Activated CD8-positive, alpha-beta T cell treated with anti-CD3 and anti-CD28 coated beads for 36 hours (primary cell): ENCODE data around the gene AFAP1L2. TPM values are rescaled to one million over a fixed set of nuclear protein-coding genes. Genes with fewer than 3 reads are reported as not detected.

Source experiments
- ATAC-seq: fragments of 200-7000 bp; cut with Tn5 transposase; one replicate; pipeline ENCODE4 v1.10.0; 2021; ENCODE audit warnings: mild to moderate bottlenecking, moderate library complexity
- CTCF ChIA-PET: fragments of 350-600 bp; sonication (Branson Sonifier 250); formaldehyde crosslinking; loops from one replicate; lab custom pipeline; 2021; ENCODE audit warnings: antibody characterized with exemption; lab: Charles Lee
- POLR2A ChIA-PET: fragments of 350-600 bp; sonication (Branson Sonifier 250); formaldehyde crosslinking; loops from one replicate; lab custom pipeline; 2021; ENCODE audit warnings: antibody characterized with exemption; lab: Charles Lee
- DNase-seq: peaks from one replicate; pipeline ENCODE4 v3.0.0-alpha.2; 2020
- H3K27ac Mint-ChIP-seq: one replicate; pipeline ENCODE4 v1.8.0; 2021; ENCODE audit warnings: mild to moderate bottlenecking, mixed read lengths
- H3K27me3 Mint-ChIP-seq: one replicate; pipeline ENCODE4 v1.8.0; 2021; ENCODE audit warnings: mixed read lengths
- H3K36me3 Mint-ChIP-seq: one replicate; pipeline ENCODE4 v1.8.0; 2021; ENCODE audit warnings: low read depth, mixed read lengths
- H3K4me1 Mint-ChIP-seq: one replicate; pipeline ENCODE4 v1.8.0; 2021; ENCODE audit warnings: low read depth, mixed read lengths
- H3K4me3 Mint-ChIP-seq: one replicate; pipeline ENCODE4 v1.8.0; 2021; ENCODE audit warnings: mild to moderate bottlenecking, moderate library complexity, mixed read lengths
- H3K9me3 Mint-ChIP-seq: one replicate; pipeline ENCODE4 v1.8.0; 2021; ENCODE audit warnings: mixed read lengths
- CTCF ChIP-seq: fragments of 200-600 bp; IDR thresholded peaks from one replicate; pipeline ENCODE4 v1.8.0; 2022; ENCODE audit warnings: antibody characterized with exemption, mild to moderate bottlenecking
- intact Hi-C: fragments of 100-400 bp; cut with micrococcal nuclease; formaldehyde crosslinking; loops from one replicate; pipeline ENCODE4 v1.10.0; 2022
- total RNA-seq, 2 experiments: library from RNA; stranded (reverse); gene quantifications; one replicate each; pipeline ENCODE4 v1.2.3, GENCODE V29; 2021

AFAP1L2 gene
- total RNA-seq, 2 experiments from 2014 or later: 4.9 to 6.3 TPM

GRCh38 chr10:114401195-114401791 lies 3.0 kb downstream of the AFAP1L2 start:
- POLR2A ChIA-PET: interaction anchor here (0.7 kb wide), 1 partner anchor 40 kb away, joined by 3 read pairs; no protein-coding TSS in a partner anchor
- Mint-ChIP-seq H3K4me3 (no peak overlapping the region), H3K36me3 (no peaks in the 10 kb centered on the region), H3K4me1 (peaks cover 22% of the 10 kb centered on the region), H3K27ac (no peak overlapping the region), H3K9me3 (no peaks in the 10 kb centered on the region), H3K27me3 (peaks cover 66% of the 10 kb centered on the region)
- no peak for ATAC-seq
- no peak for DNase-seq
- TF ChIP-seq CTCF: no peak
- CTCF ChIA-PET: interaction anchor here (1.2 to 2.1 kb wide), 2 partner anchors 14 to 98 kb away, joined by 3 to 10 read pairs; no protein-coding TSS in a partner anchor
- intact Hi-C loops: no loop called here

- TF ChIP-seq CTCF: no peak
- ATAC-seq (no peak), DNase-seq (no peak)
- Mint-ChIP-seq H3K27me3 (peaks cover 61% of the 10 kb centered on the region), H3K27ac (no peak overlapping the region), H3K4me3 (no peak overlapping the region), H3K4me1 (peaks cover 26% of the 10 kb centered on the region), H3K36me3 (no peaks in the 10 kb centered on the region), H3K9me3 (no peaks in the 10 kb centered on the region)
- POLR2A ChIA-PET: no interaction called here
- CTCF ChIA-PET: interaction anchor here (1.2 to 2.1 kb wide), 2 partner anchors 13 to 96 kb away, joined by 3 to 10 read pairs; no protein-coding TSS in a partner anchor
- intact Hi-C loops: no loop called here
Measured at GRCh38 chr10:114400091-114400490, 4.2 kb downstream of the AFAP1L2 start.

GRCh38 chr10:114399576-114399975 lies 4.7 kb downstream of the AFAP1L2 start:
- no peak overlapping the region for H3K27ac Mint-ChIP-seq
- no peak overlapping the region for H3K4me3 Mint-ChIP-seq
- peaks cover 63% of the 10 kb centered on the region for H3K27me3 Mint-ChIP-seq
- TF ChIP-seq CTCF: no peak
- ATAC-seq (no peak), DNase-seq (no peak)
- H3K4me1 Mint-ChIP-seq: peaks cover 26% of the 10 kb centered on the region
- ChIA-PET CTCF (interaction anchor here (2.1 kb wide), 1 partner anchor 96 kb away, joined by 10 read pairs; no protein-coding TSS in a partner anchor), POLR2A (no interaction called here)
- no peaks in the 10 kb centered on the region for H3K36me3 Mint-ChIP-seq
- no peaks in the 10 kb centered on the region for H3K9me3 Mint-ChIP-seq
- intact Hi-C loops: no loop called here

GRCh38 chr10:114398587-114399331 lies 5.5 kb downstream of the AFAP1L2 start:
- Mint-ChIP-seq H3K36me3 (no peaks in the 10 kb centered on the region), H3K4me1 (peaks cover 25% of the 10 kb centered on the region), H3K9me3 (no peaks in the 10 kb centered on the region), H3K27ac (no peak overlapping the region), H3K4me3 (no peak overlapping the region), H3K27me3 (peaks cover 64% of the 10 kb centered on the region)
- intact Hi-C loops: no loop called here
- DNase-seq (no peak), ATAC-seq (no peak)
- CTCF ChIA-PET: interaction anchor here (1.5 to 2.7 kb wide), 4 partner anchors 11 to 95 kb away, joined by 3 to 22 read pairs (median 8); no protein-coding TSS in a partner anchor
- POLR2A ChIA-PET: interaction anchor here (1.3 kb wide), 1 partner anchor 10 kb away, joined by 3 read pairs; no protein-coding TSS in a partner anchor
- no peak for TF ChIP-seq CTCF
